Colonic mucosa (tissue), 4 donors: ENCODE results near the gene U2AF2. TPM values are rescaled to one million over a fixed set of nuclear protein-coding genes. Genes with fewer than 3 reads are reported as not detected.

Experiments used
- DNase-seq: peaks from one replicate; pipeline ENCODE4 v3.0.0-alpha.2; 2020
- H3K27ac ChIP-seq: fragments of 200-600 bp; one replicate; pipeline ENCODE4 v1.8.0; 2021
- H3K27me3 ChIP-seq: fragments of 200-600 bp; one replicate; pipeline ENCODE4 v1.8.0; 2021
- H3K36me3 ChIP-seq: fragments of 200-600 bp; one replicate; pipeline ENCODE4 v1.8.0; 2021
- H3K4me1 ChIP-seq: fragments of 200-600 bp; one replicate; pipeline ENCODE4 v1.8.0; 2021; ENCODE audit warnings: mild to moderate bottlenecking
- H3K4me3 ChIP-seq: fragments of 200-600 bp; one replicate; pipeline ENCODE4 v1.8.0; 2021
- H3K9ac ChIP-seq, 2 donors: one replicate each; pipeline ENCODE4 v1.7.0; 2013; ENCODE audit warnings: control low read depth in 2 of 2, low read depth in 2 of 2, low read length in 2 of 2
- H3K9me3 ChIP-seq: fragments of 200-600 bp; one replicate; pipeline ENCODE4 v1.8.0; 2021
- CTCF ChIP-seq: fragments of 200-600 bp; IDR thresholded peaks from one replicate; pipeline ENCODE4 v1.8.0; 2022; ENCODE audit warnings: antibody characterized with exemption, mild to moderate bottlenecking
- intact Hi-C: fragments of 100-400 bp; cut with DNase I; formaldehyde crosslinking; loops from one replicate; pipeline ENCODE4 v1.14.1; 2022
- total RNA-seq, 2 donors: library from RNA; stranded (reverse); fragmentation: NEBNext Ultra II Directional in 1 of 2; extraction: Animal tissue kit (Norgen Biotek cat#: 25700) in 1 of 2; gene quantifications; one replicate each; pipeline ENCODE4 v1.2.1, GENCODE V29; 2021
- donor health status: healthy.
- donor health status: DM: no; HTN: no; CAD: no.
- donor health status: DM: no; HTN: no; CAD: no.

Gene U2AF2
- 100 to 1,000 TPM; 146 to 289 TPM for total RNA-seq

DNA sequence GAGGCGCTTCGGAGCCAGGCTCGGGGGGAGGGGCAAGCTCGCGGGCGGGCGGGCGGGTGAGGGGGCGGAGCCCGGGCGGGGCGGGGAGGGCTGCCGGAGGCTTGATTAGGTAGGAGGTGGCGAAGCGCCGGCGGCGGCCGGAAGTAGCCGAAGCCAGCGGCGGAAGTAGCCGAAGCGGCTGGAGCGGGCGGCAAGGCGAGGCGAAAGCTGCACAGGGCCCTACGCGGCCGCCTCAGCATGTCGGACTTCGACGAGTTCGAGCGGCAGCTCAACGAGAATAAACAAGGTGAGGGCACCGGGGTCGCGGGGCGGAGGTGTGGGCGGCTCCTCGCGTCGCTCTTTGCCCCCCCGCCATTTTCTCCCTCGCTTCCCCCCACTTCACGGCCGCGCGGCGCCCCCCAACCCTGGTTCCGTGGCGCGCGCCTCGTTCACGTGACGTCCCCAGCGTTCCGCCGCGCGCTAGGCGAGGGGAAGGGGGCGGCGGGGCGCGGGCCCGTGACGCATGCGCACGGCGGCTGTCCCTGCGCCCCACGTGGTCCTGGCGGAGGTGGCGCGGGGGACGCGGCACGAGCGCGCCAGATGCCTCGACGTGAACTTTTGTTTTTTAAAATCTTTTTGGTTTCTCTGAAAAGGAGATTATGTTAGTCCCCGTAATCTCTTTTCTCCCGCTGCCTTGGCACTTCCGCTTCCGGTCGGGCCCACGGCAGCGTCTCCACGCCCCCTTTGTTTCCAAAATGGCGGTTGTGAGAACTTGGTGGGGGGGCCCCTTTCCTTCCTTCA lies at the start of gene U2AF2:
Gene U2AF2 (plus strand): TSS at position 168 of the 780 bp plus-strand sequence. CDS start 70 bp downstream, at position 238.
- Histone ChIP-seq H3K4me1 (peaks cover 21% of the 10 kb centered on the region), H3K27me3 (no peaks in the 10 kb centered on the region), H3K9ac (peak within 1 kb of the TSS; percentile 82 to 93), H3K4me3 (peak within 1 kb of the TSS; percentile 82), H3K36me3 (no peaks in the 10 kb centered on the region), H3K27ac (peak within 1 kb of the TSS; percentile 99), H3K9me3 (no peaks in the 10 kb centered on the region)
- intact Hi-C loops = no loop called here
- peak; percentile 97 for DNase-seq
- no peak for TF ChIP-seq CTCF

DNA sequence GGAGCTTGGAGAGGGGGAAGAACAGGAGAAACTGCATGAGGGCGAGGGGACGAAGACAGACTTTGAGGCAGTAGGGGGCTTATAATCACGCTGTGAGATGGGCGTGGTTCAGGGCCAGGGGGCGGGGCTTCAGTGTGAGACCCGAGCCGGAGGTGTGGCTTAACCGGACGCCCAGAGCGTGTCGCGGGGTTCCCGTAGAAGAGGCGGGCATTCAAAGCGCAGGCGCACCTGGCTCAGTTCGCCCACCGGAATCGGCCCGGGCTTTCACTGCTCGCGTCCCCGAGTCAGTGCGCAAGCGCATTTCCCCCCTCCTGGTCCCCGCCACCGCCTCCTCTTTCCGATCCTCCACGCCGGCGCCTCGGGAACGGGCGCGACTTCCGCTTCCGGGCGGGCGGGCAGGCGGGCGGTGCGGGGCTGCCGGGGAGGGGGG lies 49.6 kb upstream of the U2AF2 start:
- H3K9ac ChIP-seq = peak overlapping the region; percentile 69 to 95
- no peaks in the 10 kb centered on the region for H3K9me3 ChIP-seq
- no peaks in the 10 kb centered on the region for H3K27me3 ChIP-seq
- peak; percentile 97 for DNase-seq
- H3K27ac ChIP-seq = peak overlapping the region; percentile 96
- peak overlapping the region; percentile 76 for H3K4me3 ChIP-seq
- TF ChIP-seq CTCF = no peak
- no peaks in the 10 kb centered on the region for H3K36me3 ChIP-seq
- intact Hi-C loops = loop anchor here (5.0 kb wide), 1 partner anchor 88 kb away; no protein-coding TSS in a partner anchor
- peaks cover 7% of the 10 kb centered on the region for H3K4me1 ChIP-seq

GRCh38 chr19:55605637-55606470 lies 49.0 kb upstream of the U2AF2 start, which contains the start of gene ZNF865:
Gene ZNF865, plus strand, starts transcription at chr19:55605647. Its CDS starts 7,972 bp downstream, at chr19:55613619.
- H3K4me1 ChIP-seq = peaks cover 7% of the 10 kb centered on the region
- peak; percentile 88 for DNase-seq
- intact Hi-C loops = loop anchor here (5.0 kb wide), 1 partner anchor 89 kb away; no protein-coding TSS in a partner anchor
- no peaks in the 10 kb centered on the region for H3K27me3 ChIP-seq
- peak within 1 kb of the TSS; percentile 76 for H3K4me3 ChIP-seq
- no peaks in the 10 kb centered on the region for H3K36me3 ChIP-seq
- peak within 1 kb of the TSS; percentile 95 for H3K9ac ChIP-seq
- no peaks in the 10 kb centered on the region for H3K9me3 ChIP-seq
- TF ChIP-seq CTCF = peak; percentile 46
- H3K27ac ChIP-seq = peak within 1 kb of the TSS; percentile 96

DNA sequence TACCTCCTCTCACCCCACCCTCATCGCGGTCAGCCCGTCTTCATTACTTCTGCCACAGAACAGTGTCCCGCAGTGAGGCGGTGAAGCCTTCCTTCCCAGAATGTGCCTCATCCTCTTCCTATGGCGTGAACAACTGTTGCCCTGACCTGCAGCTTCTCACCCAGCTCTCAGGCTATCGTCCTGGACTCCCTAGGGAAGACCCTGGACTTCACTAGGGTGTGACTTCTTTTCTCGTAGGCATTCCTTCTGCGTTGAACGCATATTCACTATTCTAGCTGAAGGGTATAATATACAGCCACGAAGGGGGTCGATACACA lies 48.4 kb upstream of the U2AF2 start:
- Histone ChIP-seq H3K4me3 (peak overlapping the region; percentile 76), H3K9ac (peak overlapping the region; percentile 95), H3K4me1 (peaks cover 7% of the 10 kb centered on the region), H3K36me3 (no peaks in the 10 kb centered on the region), H3K27ac (peak overlapping the region; percentile 96), H3K9me3 (no peaks in the 10 kb centered on the region), H3K27me3 (no peaks in the 10 kb centered on the region)
- intact Hi-C loops = loop anchor here (5.0 kb wide), 1 partner anchor 89 kb away; no protein-coding TSS in a partner anchor
- no peak for TF ChIP-seq CTCF
- DNase-seq = no peak

DNA sequence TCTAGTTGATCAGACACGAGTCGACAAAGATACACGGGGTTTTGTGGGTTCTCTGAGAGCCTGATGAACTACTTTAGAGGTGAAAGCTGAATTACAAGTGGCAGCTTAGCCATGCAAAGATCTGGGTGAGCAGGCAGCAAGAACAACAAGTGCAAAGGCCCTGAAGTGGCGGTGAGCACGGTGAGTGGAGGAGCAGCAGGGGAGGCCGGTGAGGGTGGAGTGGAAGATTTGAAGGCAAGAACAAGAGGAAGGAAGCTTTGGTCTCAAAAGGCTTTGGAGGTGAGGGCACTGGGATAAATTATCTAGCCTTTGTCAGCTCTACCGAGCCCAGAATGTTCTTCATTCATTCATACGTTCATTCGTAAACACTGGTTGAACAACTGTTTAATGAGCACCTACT lies 48.0 kb upstream of the U2AF2 start:
- intact Hi-C loops = loop anchor here (5.0 kb wide), 1 partner anchor 90 kb away; no protein-coding TSS in a partner anchor
- DNase-seq = no peak
- Histone ChIP-seq H3K4me3 (peak overlapping the region; percentile 76), H3K9ac (peak overlapping the region in 1 of 2 donors; percentile 95), H3K27me3 (no peaks in the 10 kb centered on the region), H3K36me3 (no peaks in the 10 kb centered on the region), H3K27ac (no peak overlapping the region), H3K9me3 (no peaks in the 10 kb centered on the region), H3K4me1 (peaks cover 7% of the 10 kb centered on the region)
- no peak for TF ChIP-seq CTCF
